Activated naive CD4-positive, alpha-beta T cell treated with anti-CD3 and anti-CD28 coated beads, Interleukin-2, amount 50 U/mL, for 24 hours (primary cell): ENCODE data around the gene MEGF11.

ENCODE experiments used
- H3K27ac Mint-ChIP-seq: one replicate; pipeline ENCODE4 v1.8.0; 2021; ENCODE audit warnings: mild to moderate bottlenecking, mixed read lengths
- H3K27me3 Mint-ChIP-seq: one replicate; pipeline ENCODE4 v1.8.0; 2021; ENCODE audit warnings: mixed read lengths
- H3K36me3 Mint-ChIP-seq: one replicate; pipeline ENCODE4 v1.8.0; 2021; ENCODE audit warnings: mixed read lengths
- H3K4me1 Mint-ChIP-seq: one replicate; pipeline ENCODE4 v1.8.0; 2021; ENCODE audit warnings: mixed read lengths
- H3K4me3 Mint-ChIP-seq: one replicate; pipeline ENCODE4 v1.8.0; 2021; ENCODE audit warnings: mild to moderate bottlenecking, mixed read lengths
- H3K9me3 Mint-ChIP-seq: one replicate; pipeline ENCODE4 v1.8.0; 2021; ENCODE audit warnings: mixed read lengths

Gene MEGF11

DNA sequence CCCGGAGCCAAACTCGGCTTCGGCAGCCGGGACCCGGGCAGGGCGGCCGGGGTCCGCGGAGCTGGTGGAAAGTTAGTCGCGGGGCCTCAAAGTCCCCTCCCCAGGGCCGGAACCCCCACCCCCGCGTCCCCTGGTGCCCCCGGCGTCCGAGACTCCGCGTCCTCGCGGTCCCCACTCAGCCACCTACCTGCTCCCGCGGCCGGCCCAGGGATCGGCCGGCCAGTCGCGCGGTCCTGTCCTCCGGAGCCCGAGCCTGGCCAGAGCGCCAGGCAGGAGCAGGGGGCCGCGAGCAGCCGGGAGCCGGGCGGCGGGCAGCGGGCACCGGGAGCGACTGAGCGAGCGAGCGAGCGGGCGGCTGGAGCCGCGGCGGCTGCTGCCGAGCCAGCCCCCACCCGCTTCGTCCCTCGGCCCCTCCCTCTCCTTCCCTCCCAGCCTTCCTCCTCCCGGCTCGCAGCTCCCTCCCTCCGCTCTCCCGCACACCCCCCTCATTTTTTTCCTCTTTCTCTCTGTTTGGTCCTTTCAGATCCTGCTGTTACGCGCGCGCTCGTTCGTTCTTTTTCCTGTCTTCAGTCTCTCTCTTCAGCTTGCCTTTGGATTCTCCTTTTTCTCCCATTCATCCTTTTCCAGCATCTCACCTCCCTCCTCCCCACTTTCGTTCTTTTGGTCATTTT is at the start of gene MEGF11:
MEGF11 (minus strand) TSS at position 333 of the 671 bp plus-strand sequence. CDS start 125,347 bp downstream, outside the sequence.
- no peaks in the 10 kb centered on the region for H3K9me3 Mint-ChIP-seq
- H3K4me3 Mint-ChIP-seq, result peak within 1 kb of the TSS; percentile 92
- H3K36me3 Mint-ChIP-seq, result peaks cover 3% of the 10 kb centered on the region
- peaks cover 18% of the 10 kb centered on the region for H3K4me1 Mint-ChIP-seq
- H3K27me3 Mint-ChIP-seq, result peaks cover 43% of the 10 kb centered on the region
- H3K27ac Mint-ChIP-seq, result peak within 1 kb of the TSS; percentile 78

GRCh38 chr15:66302489-66303278 is 49.1 kb upstream of the MEGF11 start:
- H3K9me3 Mint-ChIP-seq, result no peaks in the 10 kb centered on the region
- peaks cover 3% of the 10 kb centered on the region for H3K36me3 Mint-ChIP-seq
- H3K4me1 Mint-ChIP-seq, result peaks cover 5% of the 10 kb centered on the region
- H3K27me3 Mint-ChIP-seq, result no peaks in the 10 kb centered on the region
- no peak overlapping the region for H3K4me3 Mint-ChIP-seq
- no peak overlapping the region for H3K27ac Mint-ChIP-seq

DNA sequence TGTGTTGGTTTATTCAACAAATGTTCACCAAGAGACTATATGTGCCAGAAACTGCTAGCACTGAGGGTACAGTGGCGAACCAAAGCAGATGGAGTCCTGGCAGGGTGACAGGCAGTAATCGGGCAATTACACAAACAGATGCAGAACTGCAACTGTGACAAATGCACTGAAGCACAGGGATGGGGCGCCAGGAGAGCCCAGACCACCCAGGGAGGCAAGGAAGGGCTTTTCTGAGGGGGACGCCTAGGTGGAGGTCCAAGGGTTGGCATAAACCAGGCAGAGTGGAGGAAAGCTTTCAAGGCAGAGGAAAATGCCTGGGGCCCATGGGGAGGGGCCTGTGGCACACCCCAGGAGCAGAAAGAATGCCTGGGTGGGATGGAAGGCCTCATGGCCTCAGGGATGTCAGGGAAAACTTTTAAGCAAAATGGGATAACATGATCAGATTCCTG is 45.3 kb upstream of the MEGF11 start:
- H3K27ac Mint-ChIP-seq, result peak overlapping the region; percentile 27
- H3K27me3 Mint-ChIP-seq, result no peaks in the 10 kb centered on the region
- peaks cover 2% of the 10 kb centered on the region for H3K36me3 Mint-ChIP-seq
- H3K4me3 Mint-ChIP-seq, result no peak overlapping the region
- H3K4me1 Mint-ChIP-seq, result peaks cover 33% of the 10 kb centered on the region
- no peaks in the 10 kb centered on the region for H3K9me3 Mint-ChIP-seq

GRCh38 chr15:66296186-66296585 is 42.6 kb upstream of the MEGF11 start:
- no peaks in the 10 kb centered on the region for H3K27me3 Mint-ChIP-seq
- no peak overlapping the region for H3K4me3 Mint-ChIP-seq
- peaks cover 2% of the 10 kb centered on the region for H3K36me3 Mint-ChIP-seq
- no peaks in the 10 kb centered on the region for H3K9me3 Mint-ChIP-seq
- H3K27ac Mint-ChIP-seq, result no peak overlapping the region
- H3K4me1 Mint-ChIP-seq, result peaks cover 42% of the 10 kb centered on the region

- peak overlapping the region; percentile 87 for H3K4me3 Mint-ChIP-seq
- H3K36me3 Mint-ChIP-seq, result peaks cover 2% of the 10 kb centered on the region
Observed at GRCh38 chr15:66294932-66295235, 41.3 kb upstream of the MEGF11 start.

DNA sequence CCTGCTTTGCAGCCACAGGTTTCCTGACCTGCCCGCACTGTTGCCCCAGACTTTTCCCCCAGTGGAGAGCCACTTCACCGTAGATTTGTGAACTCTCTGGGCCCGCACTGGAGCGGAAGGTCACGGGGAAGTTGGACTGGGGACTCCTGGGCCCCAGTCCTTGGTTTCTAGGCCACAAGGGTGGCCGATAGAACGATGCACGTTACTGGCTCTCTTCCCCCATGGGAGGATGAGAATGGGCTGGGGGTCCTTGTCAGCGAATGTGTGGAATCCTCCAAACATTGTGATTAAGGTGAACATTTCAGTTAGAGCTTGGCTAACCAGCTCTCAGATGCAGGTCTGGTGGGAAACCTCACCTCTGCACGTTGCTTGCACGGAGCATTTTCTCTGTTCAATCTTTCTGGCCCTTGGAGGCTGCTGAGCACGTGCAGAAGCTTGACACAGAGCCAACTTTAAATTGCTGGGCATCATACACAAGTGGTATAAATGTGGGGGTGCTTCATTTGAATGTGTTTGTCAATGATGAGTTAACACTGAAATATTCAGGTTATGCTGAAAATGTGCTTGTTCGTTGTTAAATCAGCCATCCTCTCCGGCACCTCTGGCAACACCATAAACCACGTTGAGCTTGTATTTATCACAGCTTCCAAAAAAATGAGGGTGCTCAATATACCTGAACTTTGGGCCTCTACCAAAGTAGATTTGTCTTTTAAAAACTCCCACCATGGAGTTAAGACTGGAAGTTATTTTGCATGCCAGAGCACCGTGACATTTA is 40.8 kb upstream of the MEGF11 start:
- peak overlapping the region; percentile 93 for H3K27ac Mint-ChIP-seq
- peaks cover 2% of the 10 kb centered on the region for H3K36me3 Mint-ChIP-seq
- H3K4me1 Mint-ChIP-seq, result peaks cover 49% of the 10 kb centered on the region
- H3K4me3 Mint-ChIP-seq, result peak overlapping the region; percentile 87
- H3K9me3 Mint-ChIP-seq, result no peaks in the 10 kb centered on the region
- no peaks in the 10 kb centered on the region for H3K27me3 Mint-ChIP-seq

More at GRCh38 chr15:66294932-66295235, 41.3 kb upstream of the MEGF11 start:
- peaks cover 49% of the 10 kb centered on the region for H3K4me1 Mint-ChIP-seq
- H3K9me3 Mint-ChIP-seq, result no peaks in the 10 kb centered on the region
- peak overlapping the region; percentile 93 for H3K27ac Mint-ChIP-seq
- H3K27me3 Mint-ChIP-seq, result no peaks in the 10 kb centered on the region

GRCh38 chr15:66293419-66294156 is 40.0 kb upstream of the MEGF11 start, which contains the start of gene DIS3L:
Gene DIS3L, plus strand, starts transcription at chr15:66293568. Its CDS starts 29 bp downstream, at chr15:66293597.
- H3K27me3 Mint-ChIP-seq, result no peaks in the 10 kb centered on the region
- no peaks in the 10 kb centered on the region for H3K9me3 Mint-ChIP-seq
- H3K36me3 Mint-ChIP-seq, result peaks cover 2% of the 10 kb centered on the region
- peak within 1 kb of the TSS; percentile 90 for H3K4me3 Mint-ChIP-seq
- H3K4me1 Mint-ChIP-seq, result peaks cover 49% of the 10 kb centered on the region
- peak within 1 kb of the TSS; percentile 98 for H3K27ac Mint-ChIP-seq

DNA sequence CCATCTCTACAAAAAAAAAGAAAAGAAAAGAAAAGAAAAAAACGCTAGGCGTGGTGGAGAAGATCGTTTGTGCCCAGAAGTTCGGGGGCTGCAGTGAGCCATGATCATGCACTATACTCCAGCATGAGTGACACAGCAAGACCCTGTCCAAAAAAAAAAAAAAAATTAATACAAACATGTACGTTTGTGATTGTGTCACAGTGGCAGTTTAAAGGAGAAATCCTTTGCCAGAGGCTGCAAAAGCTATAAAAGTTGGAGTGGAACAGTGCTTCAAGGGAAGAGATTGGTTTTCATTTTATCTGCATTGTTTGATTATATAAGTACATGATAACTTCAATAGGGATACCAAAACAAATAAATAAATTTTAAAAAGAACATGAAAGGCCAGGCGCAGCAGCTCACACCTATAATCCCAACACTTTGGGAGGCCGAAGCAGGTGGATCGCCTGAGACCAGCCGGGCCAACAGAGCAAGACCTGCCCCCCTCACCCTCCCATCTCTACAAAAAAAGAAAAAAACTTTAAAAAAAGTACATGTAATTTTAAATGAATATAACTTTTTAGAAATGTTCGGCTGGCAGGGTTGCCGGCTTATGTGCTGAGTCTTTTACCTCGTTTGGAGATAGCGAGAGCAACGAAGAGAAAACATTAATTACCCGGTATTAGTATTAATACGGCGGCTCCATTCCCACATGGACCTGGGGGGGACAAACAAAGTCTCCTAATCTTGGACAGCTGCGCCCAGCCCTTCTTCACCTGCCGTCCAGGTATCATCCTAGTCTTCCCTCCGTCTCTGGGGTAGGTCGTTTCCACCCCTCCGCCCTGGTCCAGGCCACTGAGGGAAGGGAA is 39.2 kb upstream of the MEGF11 start:
- peak overlapping the region; percentile 90 for H3K4me3 Mint-ChIP-seq
- H3K9me3 Mint-ChIP-seq, result no peaks in the 10 kb centered on the region
- H3K36me3 Mint-ChIP-seq, result no peaks in the 10 kb centered on the region

GRCh38 chr15:66291816-66292570 is 38.4 kb upstream of the MEGF11 start:
- no peaks in the 10 kb centered on the region for H3K36me3 Mint-ChIP-seq
- H3K4me1 Mint-ChIP-seq, result peaks cover 54% of the 10 kb centered on the region
- H3K9me3 Mint-ChIP-seq, result no peaks in the 10 kb centered on the region
- H3K27me3 Mint-ChIP-seq, result no peaks in the 10 kb centered on the region
- H3K4me3 Mint-ChIP-seq, result peak overlapping the region; percentile 90
- peak overlapping the region; percentile 98 for H3K27ac Mint-ChIP-seq

More for the DNA sequence above, 39.2 kb upstream of the MEGF11 start:
- no peaks in the 10 kb centered on the region for H3K27me3 Mint-ChIP-seq
- peak overlapping the region; percentile 98 for H3K27ac Mint-ChIP-seq
- H3K4me1 Mint-ChIP-seq, result peaks cover 50% of the 10 kb centered on the region

DNA sequence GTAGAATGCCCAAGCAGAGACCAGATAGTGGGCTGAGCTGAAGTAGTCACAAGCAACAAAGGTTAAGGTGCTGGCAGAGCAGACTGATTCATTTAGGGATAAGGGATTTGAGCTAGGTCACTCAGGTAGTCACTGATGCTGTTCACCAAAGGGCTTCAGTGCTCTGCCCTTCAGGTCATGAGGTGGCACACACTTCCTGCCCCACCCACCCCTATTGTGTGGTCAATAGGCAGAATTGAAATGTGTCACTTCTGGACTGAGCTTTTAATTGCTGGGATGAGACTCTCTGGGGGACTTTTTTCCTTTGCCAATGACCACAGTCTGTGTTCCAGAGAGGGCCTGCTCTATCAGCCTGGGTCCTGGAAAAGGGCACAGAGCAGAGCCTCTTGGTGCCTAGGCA is 37.0 kb upstream of the MEGF11 start:
- no peaks in the 10 kb centered on the region for H3K27me3 Mint-ChIP-seq

DNA sequence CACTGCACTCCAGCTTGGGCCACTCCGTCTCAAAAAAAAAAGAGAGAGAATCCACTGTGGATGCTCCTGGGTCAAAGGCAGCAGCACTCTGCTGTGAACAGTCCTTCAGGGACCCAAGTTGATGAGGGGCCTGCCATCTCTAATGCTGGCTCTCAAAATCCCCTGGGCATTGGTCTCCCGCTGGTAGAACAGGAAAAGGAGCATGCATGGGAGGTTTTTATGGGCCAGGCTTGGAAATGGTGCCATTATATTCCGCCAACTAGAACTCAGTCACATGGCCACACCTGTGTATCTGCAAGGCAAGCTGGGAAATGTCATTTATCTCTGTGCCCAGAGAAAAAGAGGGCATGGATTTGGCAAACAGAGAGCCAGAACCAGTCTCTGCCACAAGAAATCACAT is 36.5 kb upstream of the MEGF11 start:
- Mint-ChIP-seq H3K9me3 (no peaks in the 10 kb centered on the region), H3K4me1 (peaks cover 34% of the 10 kb centered on the region), H3K4me3 (no peak overlapping the region), H3K27ac (peak overlapping the region; percentile 77), H3K36me3 (no peaks in the 10 kb centered on the region), H3K27me3 (no peaks in the 10 kb centered on the region)

More for the DNA sequence above, 37.0 kb upstream of the MEGF11 start:
- Mint-ChIP-seq H3K4me3 (no peak overlapping the region), H3K27ac (peak overlapping the region; percentile 77), H3K4me1 (peaks cover 39% of the 10 kb centered on the region), H3K36me3 (no peaks in the 10 kb centered on the region), H3K9me3 (no peaks in the 10 kb centered on the region)

DNA sequence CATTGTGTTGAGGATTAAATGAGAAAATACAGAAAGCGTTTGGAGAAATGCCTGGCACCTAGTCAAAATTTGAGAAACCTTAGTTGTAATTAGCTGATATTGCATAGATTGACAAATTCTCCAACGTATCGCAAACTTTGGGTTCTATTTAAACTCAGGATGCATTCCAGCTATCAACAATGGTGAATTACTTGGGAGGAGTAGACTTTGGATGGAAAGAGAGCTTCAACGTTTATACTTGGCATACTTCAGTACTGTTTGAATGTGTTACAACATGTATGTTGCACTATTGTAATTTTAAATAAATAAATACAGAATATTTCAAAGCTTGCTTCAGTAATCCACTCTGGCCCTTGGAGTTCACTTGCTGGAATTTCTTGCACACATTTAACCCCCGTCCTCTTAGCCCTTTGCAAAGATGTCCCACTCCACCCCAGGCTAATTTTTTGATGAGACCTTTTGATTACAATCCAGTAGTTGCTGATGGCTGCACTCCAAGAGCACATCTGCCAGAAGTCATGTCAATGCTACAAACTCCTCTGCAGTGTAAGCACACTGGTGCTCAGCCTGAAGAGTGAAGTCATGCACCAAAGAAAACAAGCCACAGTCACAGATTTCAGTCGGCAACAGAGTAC is 35.1 kb upstream of the MEGF11 start:
- no peaks in the 10 kb centered on the region for H3K27me3 Mint-ChIP-seq
- no peak overlapping the region for H3K4me3 Mint-ChIP-seq
- H3K9me3 Mint-ChIP-seq, result no peaks in the 10 kb centered on the region
- no peaks in the 10 kb centered on the region for H3K36me3 Mint-ChIP-seq
- H3K4me1 Mint-ChIP-seq, result peaks cover 26% of the 10 kb centered on the region
- no peak overlapping the region for H3K27ac Mint-ChIP-seq

DNA sequence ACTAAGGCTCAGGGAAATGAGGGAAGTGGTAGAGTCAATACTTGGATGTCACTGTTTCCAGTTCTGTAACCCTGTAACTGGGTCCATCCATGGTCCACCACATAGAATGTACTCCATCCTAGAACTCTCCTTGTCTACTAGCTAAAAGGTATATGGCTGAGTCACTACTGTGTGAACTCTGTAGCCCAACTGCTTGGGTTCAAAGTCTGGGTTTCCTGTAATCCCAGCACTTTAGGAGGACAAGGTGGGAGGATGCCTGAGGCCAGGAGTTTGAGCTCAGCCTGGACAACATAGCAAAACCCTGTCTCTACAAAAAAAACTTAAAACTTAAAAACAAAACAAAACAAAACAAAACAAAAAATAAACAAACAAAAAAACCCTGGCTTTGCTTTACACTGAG is 34.5 kb upstream of the MEGF11 start:
- peaks cover 26% of the 10 kb centered on the region for H3K4me1 Mint-ChIP-seq
- H3K36me3 Mint-ChIP-seq, result no peaks in the 10 kb centered on the region
- H3K9me3 Mint-ChIP-seq, result no peaks in the 10 kb centered on the region
- H3K4me3 Mint-ChIP-seq, result no peak overlapping the region
- H3K27me3 Mint-ChIP-seq, result no peaks in the 10 kb centered on the region
- H3K27ac Mint-ChIP-seq, result no peak overlapping the region
